ENCODE data around the gene DPM2.

DPM2 gene

GRCh38 chr9:127918183-127919107, 19.2 kb downstream of the DPM2 start:
- no peak for DNase-seq (ENCODE audit: low spot score)

- DNase-seq (ENCODE audit: low spot score) = no peak
Measured at GRCh38 chr9:127917603-127918002, 20.1 kb downstream of the DPM2 start.

DNA sequence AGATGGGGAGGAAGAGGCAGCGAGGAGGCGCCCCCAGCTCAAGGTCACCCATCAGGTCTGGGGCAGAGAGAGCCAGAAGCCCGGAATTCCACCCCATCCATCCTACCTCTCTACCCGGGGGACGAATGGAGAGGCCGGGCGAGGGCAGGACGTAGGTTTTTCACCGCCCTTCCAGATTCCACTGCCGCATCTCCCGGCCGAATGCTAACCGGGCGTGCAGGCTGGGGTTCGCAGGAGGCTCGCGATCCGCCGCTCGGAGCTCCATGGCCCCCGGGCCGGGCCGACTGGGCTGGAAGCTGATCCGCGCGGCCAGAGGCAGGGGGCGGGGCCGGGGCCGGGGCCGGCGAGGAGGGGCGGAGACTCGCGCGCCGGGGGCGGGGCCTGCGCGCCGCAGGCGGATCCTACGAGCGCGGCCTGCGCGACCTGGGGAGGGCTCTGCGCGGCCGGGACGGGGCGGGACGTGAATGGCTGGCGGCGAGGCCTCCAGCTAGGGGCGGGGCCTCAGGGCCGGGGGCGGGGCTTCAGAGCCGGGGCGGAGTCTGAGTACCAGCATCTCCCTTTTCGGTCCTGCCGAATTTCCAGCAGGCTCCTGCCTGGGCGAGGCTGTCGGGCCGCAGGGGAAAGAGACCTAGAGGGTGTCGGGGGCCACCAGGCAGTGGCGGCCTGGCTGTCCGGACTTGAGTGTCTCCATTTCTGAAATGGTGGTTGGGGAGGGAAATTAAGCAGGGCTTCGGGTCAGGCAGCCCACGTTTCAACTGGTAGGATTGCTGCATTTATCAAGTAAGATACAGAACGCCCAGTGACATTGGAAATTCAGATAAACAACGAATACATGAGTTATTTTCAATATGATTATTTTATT, 20.7 kb downstream of the DPM2 start, which contains the start of gene ST6GALNAC4:
ST6GALNAC4 (minus strand) TSS at position 322 of the 862 bp plus-strand sequence. CDS start 622 bp downstream, outside the sequence.
- peak; percentile 98 for DNase-seq (ENCODE audit: low spot score)

DNA sequence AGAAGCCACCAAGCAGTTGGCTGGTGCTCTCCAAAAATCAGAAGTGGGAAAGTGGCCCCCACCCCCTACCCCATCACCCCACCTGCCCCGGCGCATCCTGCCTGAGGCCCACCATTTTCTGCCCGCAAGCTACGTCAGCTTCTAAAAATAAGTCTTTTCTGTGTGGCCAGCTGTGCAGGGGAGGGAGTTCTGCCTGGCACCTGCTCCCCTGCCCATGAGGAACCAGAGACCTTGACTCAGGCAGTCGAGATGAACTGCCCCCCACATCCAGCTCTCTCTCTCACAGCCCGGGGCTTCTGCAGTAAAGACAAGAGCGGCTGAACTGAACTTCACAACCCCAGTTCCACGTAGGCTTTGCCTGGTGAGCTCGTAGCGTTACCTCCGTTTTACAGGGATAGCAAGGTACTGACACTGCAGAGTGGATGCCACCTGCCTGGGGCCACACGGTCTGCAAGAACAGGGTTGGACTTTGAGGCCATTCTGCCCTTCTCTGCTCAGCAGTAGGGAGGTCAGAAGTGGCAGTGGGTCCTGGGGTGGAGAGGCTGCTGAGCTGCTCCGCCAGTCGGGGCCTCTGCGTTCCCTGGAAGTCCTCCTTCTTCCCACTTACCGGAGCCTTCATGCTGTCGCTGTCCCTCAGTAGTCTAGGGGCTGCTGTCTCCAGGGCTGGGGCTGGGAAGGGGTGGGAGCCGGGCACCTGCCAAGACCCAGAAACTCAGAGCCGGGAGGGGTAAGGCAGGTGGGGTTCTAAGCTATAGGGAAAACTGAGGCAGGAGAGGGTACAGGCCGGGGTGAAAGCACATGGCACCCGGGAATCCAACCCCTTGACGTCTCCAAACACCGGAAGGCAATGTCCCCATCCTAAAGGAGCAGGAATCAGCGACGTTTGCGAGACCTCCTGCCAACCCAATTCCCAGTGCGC, 21.6 kb downstream of the DPM2 start:
- DNase-seq (ENCODE audit: low spot score) = no peak

- DNase-seq (ENCODE audit: low spot score) = no peak
Measured at GRCh38 chr9:127915325-127915752, 22.3 kb downstream of the DPM2 start.

DNA sequence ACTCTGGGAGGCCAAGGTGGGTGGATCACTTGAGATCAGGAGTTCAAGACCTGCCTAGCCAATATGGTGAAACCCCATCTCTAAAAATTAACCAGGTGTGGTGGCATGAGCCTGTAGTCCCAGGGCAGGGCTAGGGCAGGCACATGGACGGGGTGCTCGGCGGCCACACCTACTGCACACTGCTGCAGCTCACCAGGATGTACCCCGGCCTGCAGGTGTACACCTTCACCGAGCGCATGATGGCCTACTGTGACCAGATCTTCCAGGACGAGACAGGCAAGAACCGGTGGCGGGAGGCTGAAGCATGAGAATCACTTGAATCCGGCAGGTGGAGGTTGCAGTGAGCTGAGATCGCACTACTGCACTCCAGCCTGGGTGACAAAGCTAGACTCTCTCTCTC, 24.0 kb downstream of the DPM2 start:
- DNase-seq (ENCODE audit: low spot score) = no peak

DNA sequence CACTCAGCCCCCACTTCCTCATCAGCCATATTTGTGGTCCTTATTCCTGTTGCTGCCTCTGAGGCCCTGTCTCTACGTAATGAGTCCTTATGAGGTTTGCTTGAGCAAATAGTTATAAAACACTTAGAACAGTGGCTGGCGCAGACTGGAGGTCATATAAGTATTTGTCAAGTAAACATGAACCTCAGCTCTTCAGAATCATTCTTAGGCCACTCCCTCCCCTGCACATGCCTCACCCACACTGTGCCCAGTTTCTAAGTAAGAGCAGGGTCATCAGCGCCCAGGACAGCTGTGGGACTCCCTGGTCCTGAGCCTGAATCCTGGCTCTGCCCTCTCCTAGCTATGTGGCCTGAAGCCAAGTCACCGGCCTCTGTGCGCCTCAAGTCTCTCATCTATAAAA, 24.8 kb downstream of the DPM2 start:
- no peak for DNase-seq (ENCODE audit: low spot score)

DNA sequence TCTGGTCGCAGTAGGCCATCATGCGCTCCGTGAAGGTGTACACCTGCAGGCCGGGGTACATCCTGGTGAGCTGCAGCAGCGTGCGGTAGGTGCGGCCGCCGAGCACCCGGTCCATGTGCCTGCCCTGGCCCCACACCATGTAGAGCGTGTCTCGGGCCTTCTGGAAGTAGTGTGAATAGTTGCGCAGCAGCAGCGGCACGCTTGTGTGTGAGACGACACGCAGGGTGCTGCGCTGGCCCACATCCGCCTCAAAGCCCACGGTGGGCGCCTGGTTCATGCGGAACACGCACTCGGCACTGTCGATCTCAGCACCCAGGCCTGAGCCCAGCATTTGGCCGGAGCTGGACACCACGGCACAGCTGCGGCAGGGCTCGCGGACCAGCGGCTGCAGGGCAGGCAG, 25.4 kb downstream of the DPM2 start:
- DNase-seq (ENCODE audit: low spot score) = no peak

- no peak for DNase-seq (ENCODE audit: low spot score)
Measured at GRCh38 chr9:127910613-127911205, 26.9 kb downstream of the DPM2 start.

GRCh38 chr9:127909839-127910273, 27.8 kb downstream of the DPM2 start:
- no peak for DNase-seq (ENCODE audit: low spot score)

DNA sequence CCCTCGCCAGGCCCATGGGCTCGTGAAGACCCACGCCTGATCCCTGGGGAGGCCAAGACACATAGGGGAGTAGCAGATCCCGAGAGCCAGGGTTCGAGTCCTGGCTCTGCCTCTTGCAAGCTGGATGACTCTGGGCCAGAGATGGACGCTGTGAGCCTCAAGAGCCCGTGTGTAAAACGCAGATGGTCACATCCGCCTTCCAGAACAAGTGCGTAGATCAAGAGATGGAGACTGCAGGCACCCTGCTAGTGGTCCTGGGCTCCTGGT, 29.1 kb downstream of the DPM2 start:
- DNase-seq (ENCODE audit: low spot score) = no peak

DNA sequence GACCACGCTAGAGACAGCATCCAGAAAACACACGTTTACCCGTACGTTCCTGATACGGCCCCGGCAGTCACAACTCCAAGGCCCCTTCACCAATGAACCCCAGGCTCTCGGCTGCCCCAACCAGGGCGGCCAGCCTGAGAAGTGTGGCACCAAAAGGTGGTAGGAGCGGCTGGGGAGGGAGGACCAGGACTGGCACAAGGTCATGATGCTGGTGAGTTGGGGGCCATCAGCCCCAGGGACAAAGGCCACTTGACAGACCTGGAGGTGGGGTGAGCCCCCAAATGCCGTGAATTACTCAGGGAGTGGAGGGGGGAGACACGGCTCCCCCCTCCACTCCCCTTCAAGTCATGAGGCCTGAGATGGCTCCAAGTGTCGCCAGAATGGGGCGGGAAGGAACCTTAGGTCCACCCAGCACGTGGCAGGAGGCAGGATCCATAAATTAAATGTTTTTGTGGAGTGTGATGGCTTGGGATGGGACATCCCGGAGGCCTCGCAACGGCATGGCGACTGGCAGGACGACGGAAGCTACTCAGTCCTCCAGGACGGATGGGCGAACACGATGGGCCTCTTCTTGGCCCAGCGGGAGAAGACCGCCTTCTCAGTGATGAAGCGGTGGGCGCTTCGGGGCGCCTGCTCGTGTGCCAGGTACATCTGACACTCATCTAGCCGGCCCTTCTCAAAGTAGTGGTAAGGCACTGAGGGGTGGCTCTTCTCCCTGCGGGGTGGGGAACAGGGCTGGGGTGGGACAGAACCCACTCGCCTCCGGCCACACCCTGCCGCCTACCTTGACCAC, 29.6 kb downstream of the DPM2 start:
- no peak for DNase-seq (ENCODE audit: low spot score)

- DNase-seq (ENCODE audit: low spot score) = no peak
Measured at GRCh38 chr9:127905788-127906191, 31.9 kb downstream of the DPM2 start.

- no peak for DNase-seq (ENCODE audit: low spot score)
Measured at GRCh38 chr9:127905004-127905728, 32.5 kb downstream of the DPM2 start.

DNA sequence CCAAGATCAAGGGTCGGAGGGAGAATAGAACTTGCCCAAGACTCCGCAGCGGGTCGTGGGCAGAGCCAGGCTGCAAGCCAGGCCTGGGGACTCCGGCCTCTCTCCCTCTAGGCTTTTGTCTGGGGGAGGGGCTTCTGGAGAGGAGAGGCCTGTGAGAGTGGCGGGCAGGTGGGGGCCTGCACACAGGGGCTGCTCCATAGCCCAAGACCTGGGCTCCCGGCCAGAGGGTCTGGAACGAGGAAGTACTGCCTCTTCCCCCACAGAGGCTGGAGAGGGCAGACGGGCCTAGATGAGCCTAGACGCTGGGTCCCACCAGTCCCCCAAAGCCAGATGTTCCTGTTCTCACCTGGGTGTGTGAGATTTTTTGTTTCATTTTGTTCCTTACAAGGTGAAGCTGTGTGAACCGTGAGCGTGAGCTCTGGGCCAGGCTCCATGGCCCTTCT, 33.1 kb downstream of the DPM2 start:
- no peak for DNase-seq (ENCODE audit: low spot score)

- no peak for DNase-seq (ENCODE audit: low spot score)
Measured at GRCh38 chr9:127903557-127904475, 33.8 kb downstream of the DPM2 start.

DNA sequence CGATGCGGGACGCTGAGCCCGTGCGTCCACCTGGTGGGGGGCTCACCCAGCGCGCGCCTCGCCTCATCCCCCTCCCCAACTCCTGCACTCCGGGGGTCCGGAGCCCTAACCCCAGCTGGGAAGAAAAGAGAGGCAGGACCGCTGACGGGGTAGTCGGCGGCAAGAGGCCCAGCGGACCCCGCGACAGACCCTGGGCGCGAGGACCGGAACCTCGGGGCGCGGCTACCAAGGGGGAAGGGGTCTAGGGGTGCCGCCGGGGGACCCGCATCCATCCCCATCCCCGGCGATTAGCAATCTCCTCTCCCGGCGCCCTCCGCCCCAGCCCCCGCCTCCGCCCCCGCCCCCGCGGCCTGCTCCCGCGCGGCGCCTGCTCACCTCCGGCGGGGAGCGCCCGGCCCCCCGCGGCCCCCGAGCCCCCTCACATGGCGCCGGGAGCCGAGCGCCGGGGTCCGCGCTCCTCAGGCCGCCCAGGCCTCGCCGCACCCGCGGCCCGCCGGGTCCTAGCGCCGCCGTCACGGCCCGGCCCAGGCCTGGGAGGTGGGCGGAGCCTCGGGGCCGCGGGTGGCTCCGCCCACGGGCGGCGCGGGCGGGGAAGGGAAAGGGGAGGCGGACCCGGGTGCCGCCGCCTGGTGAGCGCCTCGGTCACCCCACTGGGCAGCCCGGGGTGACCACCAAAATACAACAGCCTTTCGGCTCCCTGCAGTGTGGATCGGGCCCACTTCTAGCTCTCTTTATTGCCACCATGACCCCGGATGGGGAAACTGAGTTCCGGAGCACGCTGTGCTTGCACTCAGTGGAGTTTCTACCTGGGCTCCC, 38.3 kb downstream of the DPM2 start, which contains the start of gene ST6GALNAC6:
ST6GALNAC6 (minus strand) TSS at position 476 of the 816 bp plus-strand sequence. CDS start 1,622 bp downstream, outside the sequence.
- peak; percentile 86 for DNase-seq (ENCODE audit: low spot score)

All from left forelimb (tissue), 1 donor.